Motor neuron (in vitro differentiated cells): ENCODE data around the gene SARS2. TPM values are rescaled to one million over a fixed set of nuclear protein-coding genes. Genes with fewer than 3 reads are reported as not detected.

ENCODE experiments used
- total RNA-seq, 8 experiments: library from RNA; unstranded; fragments of 300-600 nt; gene quantifications; 2 replicates each; pipeline versions ENCODE4 v1.2.3 to v1.2.4, GENCODE V29; 2022

SARS2 gene
- total RNA-seq, 8 experiments from 2014 or later: 8.4 to 53.6 (median 19.1) TPM

Other genes starting within 250 kb of the SARS2 start
- gene CAPN12, start 186.3 kb downstream of the SARS2 start, total RNA-seq: 1 to 10 TPM in 2 of 8 experiments, under 1 TPM in 6; 0.11 to 3.7 (median 0.53) TPM
- gene LGALS7, start 157.2 kb downstream of the SARS2 start, total RNA-seq: 1 to 10 TPM in 1 of 8 experiments, not detected in 7; 1.0 TPM
- 1 to 10 TPM in 2 of 8 experiments, not detected in 6; 1.0 to 5.0 TPM for gene LGALS7B, start 141.6 kb downstream of the SARS2 start, total RNA-seq
- 1 to 10 TPM in 2 of 8 experiments, under 1 TPM in 5, not detected in 1; 0.29 to 1.4 (median 0.50) TPM for gene LGALS4, start 117.8 kb downstream of the SARS2 start, total RNA-seq
- 100 to 1,000 TPM in 1 of 8 experiments, 10 to 100 TPM in 7; 34.0 to 121 (median 58.9) TPM for gene ECH1, start 99.0 kb downstream of the SARS2 start, total RNA-seq
- 100 to 1,000 TPM; 142 to 378 (median 198) TPM for gene HNRNPL, start 80.8 kb downstream of the SARS2 start, total RNA-seq
- gene RINL, start 52.5 kb downstream of the SARS2 start, total RNA-seq: 10 to 100 TPM in 1 of 8 experiments, 1 to 10 TPM in 7; 1.1 to 11.0 (median 3.3) TPM
- gene SIRT2, start 31.1 kb downstream of the SARS2 start, total RNA-seq: 10 to 100 TPM; 22.8 to 66.0 (median 38.1) TPM
- gene NFKBIB, start 30.8 kb downstream of the SARS2 start, total RNA-seq: 10 to 100 TPM in 6 of 8 experiments, 1 to 10 TPM in 2; 7.1 to 26.0 (median 11.7) TPM
- 1 to 10 TPM in 5 of 8 experiments, under 1 TPM in 3; 0.38 to 3.0 (median 1.5) TPM for gene CCER2, start 18.6 kb downstream of the SARS2 start, total RNA-seq
- gene MRPS12, start 181 bp upstream of the SARS2 start, total RNA-seq: 10 to 100 TPM; 19.6 to 91.4 (median 31.0) TPM
- gene FBXO17, start 45.0 kb upstream of the SARS2 start, total RNA-seq: 10 to 100 TPM in 3 of 8 experiments, 1 to 10 TPM in 5; 3.8 to 36.7 (median 7.7) TPM
- gene FBXO27, start 101.8 kb upstream of the SARS2 start, total RNA-seq: 1 to 10 TPM in 6 of 8 experiments, under 1 TPM in 2; 0.67 to 5.4 (median 3.3) TPM
- under 1 TPM in 5 of 8 experiments, not detected in 3; 0.07 to 0.42 (median 0.15) TPM for gene ACP7, start 153.6 kb upstream of the SARS2 start, total RNA-seq
- 10 to 100 TPM in 5 of 8 experiments, 1 to 10 TPM in 3; 6.5 to 42.8 (median 11.9) TPM for gene PAK4, start 195.0 kb upstream of the SARS2 start, total RNA-seq